HepG2 (cell line): ENCODE results near the gene CHIC2. TPM values are rescaled to one million over a fixed set of nuclear protein-coding genes. Genes with fewer than 3 reads are reported as not detected.

Experiments used
- BRCA1 ChIP-seq: sonication (generic); formaldehyde crosslinking; IDR thresholded peaks from 2 replicates; pipeline ENCODE4 v1.4.0; 2020; ENCODE audit warnings: missing genetic modification reagents
- CBX1 ChIP-seq: IDR thresholded peaks from one replicate; pipeline ENCODE4 v1.6.1; 2016; ENCODE audit warnings: antibody characterized with exemption, low read depth
- CBX5 ChIP-seq: sonication (generic); formaldehyde crosslinking; IDR thresholded peaks from 2 replicates; pipeline ENCODE4 v1.4.0; 2020; ENCODE audit warnings: missing genetic modification reagents, borderline replicate concordance
- CEBPB ChIP-seq: IDR thresholded peaks from 2 replicates; pipeline ENCODE4 v1.6.1; 2011; ENCODE audit warnings: low read depth, low read length, improper control_type of control experiment, borderline replicate concordance
- CENPX ChIP-seq: sonication (generic); formaldehyde crosslinking; IDR thresholded peaks from 2 replicates; pipeline ENCODE4 v1.9.0; 2021; ENCODE audit warnings: mild to moderate bottlenecking, missing genetic modification reagents, moderate library complexity
- CHD2 ChIP-seq: IDR thresholded peaks from 2 replicates; pipeline ENCODE4 v1.6.1; 2011; ENCODE audit warnings: low read depth, low read length, improper control_type of control experiment
- HMG20A ChIP-seq: IDR thresholded peaks from 2 replicates; pipeline ENCODE4 v1.6.1; 2016; ENCODE audit warnings: borderline replicate concordance
- KDM5A ChIP-seq: fragments of 200-600 bp; sonication (generic); IDR thresholded peaks from 2 replicates; pipeline ENCODE4 v1.7.0; 2018; ENCODE audit warnings: antibody characterized with exemption, mild to moderate bottlenecking, low read length, borderline replicate concordance
- KDM6A ChIP-seq: IDR thresholded peaks from 2 replicates; pipeline ENCODE4 v1.6.1; 2016; ENCODE audit warnings: low read depth
- RBM39 ChIP-seq: fragments of 200-400 bp; formaldehyde crosslinking; IDR thresholded peaks from one replicate; pipeline ENCODE4 v1.6.1; 2018; ENCODE audit warnings: antibody characterized with exemption, mild to moderate bottlenecking, low read depth, low read length; ENCODE audit not compliant: poor library complexity, severe bottlenecking
- ZBTB43 ChIP-seq: sonication (generic); formaldehyde crosslinking; conservative IDR thresholded peaks from 2 replicates; pipeline ENCODE4 v1.4.0; 2020; ENCODE audit warnings: missing genetic modification reagents
- ZFY ChIP-seq: sonication (generic); formaldehyde crosslinking; IDR thresholded peaks from 2 replicates; pipeline ENCODE4 v1.4.0; 2020; ENCODE audit warnings: missing genetic modification reagents
- ZNF142 ChIP-seq: sonication (generic); formaldehyde crosslinking; IDR thresholded peaks from 2 replicates; pipeline ENCODE4 v1.4.0; 2020; ENCODE audit warnings: missing genetic modification reagents
- ZNF280D ChIP-seq: sonication (generic); formaldehyde crosslinking; IDR thresholded peaks from 2 replicates; pipeline ENCODE4 v1.5.1; 2020; ENCODE audit warnings: mild to moderate bottlenecking, missing genetic modification reagents
- ZNF292 ChIP-seq: sonication (generic); formaldehyde crosslinking; IDR thresholded peaks from 2 replicates; pipeline ENCODE4 v1.8.1; 2022; ENCODE audit warnings: mild to moderate bottlenecking, low read depth, missing genetic modification reagents, borderline replicate concordance
- ZNF33A ChIP-seq: sonication (generic); formaldehyde crosslinking; IDR thresholded peaks from 2 replicates; pipeline ENCODE4 v1.5.1; 2020; ENCODE audit warnings: missing genetic modification reagents, mild to moderate bottlenecking, moderate library complexity, borderline replicate concordance
- ZNF724P ChIP-seq: sonication (generic); formaldehyde crosslinking; IDR thresholded peaks from 2 replicates; pipeline ENCODE4 v1.8.0; 2022; ENCODE audit warnings: missing genetic modification reagents, borderline replicate concordance
- polyA plus RNA-seq, 8 experiments: library from polyadenylated mRNA; depleted of rRNA in 3 of 8; stranded (reverse) in 7 of 8; unstranded in 1 of 8; fragments of >200 nt; fragmentation: Illumina TruSeq in 4 of 8; extraction: Trizol in 4 of 8; gene quantifications; 2 replicates each; pipeline versions ENCODE4 v1.2.1 to v1.2.3, GENCODE V29; 2011 to 2016; ENCODE audit warnings: low read depth in 4 of 8, missing spikeins in 1 of 8, mixed read lengths in 1 of 8; ENCODE audit not compliant: insufficient read depth in 1 of 8
- total RNA-seq, 5 experiments: library from RNA; depleted of rRNA; stranded (reverse); fragments of >200 nt; fragmentation: Illumina TruSeq; extraction: Trizol; gene quantifications; 2 replicates each; pipeline ENCODE4 v1.2.3, GENCODE V29; 2016; ENCODE audit warnings: low read depth in 1 of 5

Gene CHIC2
- total and polyA plus RNA-seq, 2 of the 13 experiments (the other 11 are each of a cell fraction or from before 2014, with no cell fraction given) = 10.0 to 17.2 TPM

- peak; percentile 57 for TF ChIP-seq HMG20A (CRISPR knock-in tag)
- TF ChIP-seq CHD2 = no peak
- TF ChIP-seq KDM5A = no peak
- TF ChIP-seq ZNF280D (CRISPR knock-in tag) = 0 out of 2 replicates have a peak, but pooled peaks have one; percentile 52
- TF ChIP-seq ZNF292 = peak; percentile 54
- TF ChIP-seq KDM6A (CRISPR knock-in tag) = no peak
- TF ChIP-seq CENPX (CRISPR knock-in tag) = no peak
- no peak for TF ChIP-seq CBX1
- peak; percentile 81 for TF ChIP-seq ZBTB43 (CRISPR knock-in tag)
- peak; percentile 32 for TF ChIP-seq RBM39
- no peak for TF ChIP-seq ZNF724P
- peak; percentile 28; the same call in 1 of the 2 replicates for TF ChIP-seq ZFY (CRISPR knock-in tag)
- TF ChIP-seq ZNF142 (CRISPR knock-in tag) = no peak
- TF ChIP-seq ZNF33A (CRISPR knock-in tag) = no peak
- no peak for TF ChIP-seq CEBPB
- no peak; the same call in none of the 2 replicates for TF ChIP-seq CBX5
- TF ChIP-seq BRCA1 = no peak
Measured at GRCh38 chr4:54091637-54092404, 27.4 kb upstream of the CHIC2 start (continued).
